HepG2 (cell line): ENCODE results near the gene NNMT. TPM values are rescaled to one million over a fixed set of nuclear protein-coding genes. Genes with fewer than 3 reads are reported as not detected.

Experiments used
- ATAC-seq: fragments of 200-7000 bp; cut with Tn5 transposase; 3 replicates; pipeline ENCODE4 v1.9.1; 2020; ENCODE audit warnings: mild to moderate bottlenecking, moderate library complexity
- BruUV-seq: library from RNA; stranded (reverse); fragments of 400-500 nt; replicated peaks from 2 replicates; lab custom pipeline; 2021; lab: Mats Ljungman, UMichigan
- CTCF ChIA-PET: fragments of 300-600 bp; formaldehyde crosslinking; extraction: SDS; loops from one replicate; lab custom pipeline; 2021; ENCODE audit warnings: low total read pairs, inconsistent platforms, low intra/inter-chr PET ratio; lab: Yijun Ruan, JAX
- POLR2A ChIA-PET: fragments of 350-600 bp; sonication (Branson Sonifier 250); formaldehyde crosslinking; loops from one replicate; lab custom pipeline; 2020; ENCODE audit warnings: antibody characterized with exemption, inconsistent platforms; lab: Yijun Ruan, JAX
- DNase-seq: peaks from one replicate; pipeline ENCODE4 v3.0.0-alpha.2; 2015; ENCODE audit warnings: low spot score
- FAIRE-seq: peaks from 3 replicates; lab custom pipeline; 2011; peaks lifted over from hg19 to GRCh38; lab: Jason Lieb, UNC
- H2AFZ ChIP-seq: one replicate; pipeline ENCODE4 v1.6.1; 2011; ENCODE audit warnings: low read length, inconsistent platforms
- H3K27ac ChIP-seq: fragments of 300-600 bp; 3 replicates; pipeline ENCODE4 v1.8.0; 2011; ENCODE audit warnings: mixed run types, mild to moderate bottlenecking, mixed read lengths, low read length, inconsistent platforms; ENCODE audit not compliant: insufficient read depth; ENCODE audit errors: extremely low read length
- H3K27me3 ChIP-seq, 2 experiments: fragments of 200-600 bp in 1 of 2; 2 replicates in 1 of 2; 3 replicates in 1 of 2; pipeline versions ENCODE4 v1.6.0 to v1.8.0; 2011; ENCODE audit warnings: low read length in 2 of 2, mild to moderate bottlenecking in 2 of 2, moderate library complexity in 2 of 2, inconsistent platforms in 1 of 2; ENCODE audit not compliant: insufficient read depth in 2 of 2, control insufficient read depth in 1 of 2
- H3K36me3 ChIP-seq, 2 experiments: fragments of 200-600 bp in 1 of 2; replicated peaks in 1 of 2; 2 replicates in 1 of 2; 3 replicates in 1 of 2; pipeline versions ENCODE4 v1.5.1 to v1.8.0; 2011; ENCODE audit warnings: low read length in 2 of 2, inconsistent platforms in 1 of 2; ENCODE audit not compliant: insufficient read depth in 2 of 2, control insufficient read depth in 1 of 2
- H3K4me1 ChIP-seq: 2 replicates; pipeline ENCODE4 v1.5.1; 2012; ENCODE audit warnings: low read length, inconsistent platforms; ENCODE audit not compliant: insufficient read depth
- H3K4me2 ChIP-seq: 2 replicates; pipeline ENCODE4 v1.6.0; 2011; ENCODE audit warnings: low read depth, low read length, inconsistent platforms
- H3K4me3 ChIP-seq, 3 experiments: fragments of 200-600 bp in 1 of 3; sonication (generic), shearing (Covaris generic) in 1 of 3; replicated peaks in 1 of 3; 2 replicates each; pipeline ENCODE4 v1.5.1; 2011 to 2016; ENCODE audit warnings: low read length in 3 of 3, inconsistent platforms in 2 of 3, low read depth in 2 of 3, mild to moderate bottlenecking in 2 of 3, control low read depth in 1 of 3, mixed read lengths in 1 of 3; ENCODE audit not compliant: insufficient read depth in 1 of 3
- H3K79me2 ChIP-seq: one replicate; pipeline ENCODE4 v1.6.1; 2011; ENCODE audit warnings: low read length, inconsistent platforms; ENCODE audit not compliant: insufficient read depth
- H3K9ac ChIP-seq: 2 replicates; pipeline ENCODE4 v1.6.0; 2011; ENCODE audit warnings: mild to moderate bottlenecking, low read depth, low read length, inconsistent platforms; ENCODE audit not compliant: insufficient read depth
- H3K9me3 ChIP-seq: 2 replicates; pipeline ENCODE4 v1.5.1; 2012; ENCODE audit warnings: mild to moderate bottlenecking, low read length
- H4K20me1 ChIP-seq: 2 replicates; pipeline ENCODE4 v1.6.0; 2011; ENCODE audit warnings: inconsistent platforms, mild to moderate bottlenecking, low read length, moderate library complexity; ENCODE audit not compliant: insufficient read depth
- KLF12 ChIP-seq: sonication (generic); formaldehyde crosslinking; IDR thresholded peaks from 2 replicates; pipeline ENCODE4 v1.4.0; 2020; ENCODE audit warnings: missing genetic modification reagents, borderline replicate concordance
- MYNN ChIP-seq: sonication (generic); formaldehyde crosslinking; IDR thresholded peaks from 2 replicates; pipeline ENCODE4 v1.4.0; 2020; ENCODE audit warnings: mild to moderate bottlenecking, low read depth, missing genetic modification reagents
- NBN ChIP-seq: fragments of 450-650 bp; conservative IDR thresholded peaks from 2 replicates; pipeline ENCODE4 v1.6.1; 2017
- NCOA1 ChIP-seq: sonication (generic); formaldehyde crosslinking; IDR thresholded peaks from 2 replicates; pipeline ENCODE4 v1.9.0; 2021; ENCODE audit warnings: missing genetic modification reagents
- PPARG ChIP-seq: conservative IDR thresholded peaks from 2 replicates; pipeline ENCODE4 v1.6.1; 2016; ENCODE audit warnings: missing biosample characterization, missing genetic modification reagents
- ZNF317 ChIP-seq: sonication (generic); formaldehyde crosslinking; IDR thresholded peaks from 2 replicates; pipeline ENCODE4 v1.5.0; 2020; ENCODE audit warnings: mild to moderate bottlenecking, missing genetic modification reagents
- ZNF501 ChIP-seq: sonication (generic); formaldehyde crosslinking; IDR thresholded peaks from 2 replicates; pipeline ENCODE4 v1.5.1; 2020; ENCODE audit warnings: mild to moderate bottlenecking, moderate library complexity, missing genetic modification reagents
- ZNF629 ChIP-seq: sonication (generic); formaldehyde crosslinking; conservative IDR thresholded peaks from 2 replicates; pipeline ENCODE4 v1.5.0; 2020; ENCODE audit warnings: missing genetic modification reagents
- ZNF782 ChIP-seq: sonication (generic); formaldehyde crosslinking; IDR thresholded peaks from 2 replicates; pipeline ENCODE4 v1.4.0; 2020; ENCODE audit warnings: missing genetic modification reagents, mild to moderate bottlenecking, borderline replicate concordance
- ZNF788 ChIP-seq: sonication (generic); formaldehyde crosslinking; IDR thresholded peaks from 2 replicates; pipeline ENCODE4 v1.5.0; 2020; ENCODE audit warnings: mild to moderate bottlenecking, missing genetic modification reagents, borderline replicate concordance
- ZNF879 ChIP-seq: sonication (generic); formaldehyde crosslinking; IDR thresholded peaks from 2 replicates; pipeline ENCODE4 v1.8.1; 2023; ENCODE audit warnings: missing genetic modification reagents
- WGBS: methylation state at CpG from one replicate; pipeline ENCODE4 v1.1.6; 2017; ENCODE audit warnings: low lambda C conversion rate; 5-methylcytosine and 5-hydroxymethylcytosine counted together
- in situ Hi-C: cut with HindIII; loops from 2 replicates; pipeline ENCODE4 v1.10.0; 2017; ENCODE audit warnings: low pct_unique_long_range_greater_than_20kb; ENCODE audit not compliant: extremely low pct_ligation_motif_present
- intact Hi-C: fragments of 100-400 bp; cut with micrococcal nuclease; formaldehyde crosslinking; loops from one replicate; pipeline ENCODE4 v1.10.0; 2022; ENCODE audit not compliant: unreplicated experiment
- polyA plus RNA-seq, 8 experiments: library from polyadenylated mRNA; depleted of rRNA in 3 of 8; stranded (reverse) in 7 of 8; unstranded in 1 of 8; fragments of >200 nt; fragmentation: Illumina TruSeq in 4 of 8; extraction: Trizol in 4 of 8; gene quantifications; 2 replicates each; pipeline versions ENCODE4 v1.2.1 to v1.2.3, GENCODE V29; 2011 to 2016; ENCODE audit warnings: low read depth in 4 of 8, missing spikeins in 1 of 8, mixed read lengths in 1 of 8; ENCODE audit not compliant: insufficient read depth in 1 of 8
- total RNA-seq, 5 experiments: library from RNA; depleted of rRNA; stranded (reverse); fragments of >200 nt; fragmentation: Illumina TruSeq; extraction: Trizol; gene quantifications; 2 replicates each; pipeline ENCODE4 v1.2.3, GENCODE V29; 2016; ENCODE audit warnings: low read depth in 1 of 5
- TF ChIP-seq, protein P1 (sequence below): sonication (generic); formaldehyde crosslinking; IDR thresholded peaks from 2 replicates; pipeline ENCODE4 v1.8.1; 2023; ENCODE audit warnings: mild to moderate bottlenecking, moderate library complexity, missing genetic modification reagents
- TF ChIP-seq, protein P2 (sequence below): conservative IDR thresholded peaks from 2 replicates; pipeline ENCODE4 v1.6.1; 2018; ENCODE audit warnings: missing genetic modification reagents

The NNMT gene
- total and polyA plus RNA-seq, 2 of the 13 experiments (the other 11 are each of a cell fraction or from before 2014, with no cell fraction given): 0.13 TPM; not detected in 1

DNA sequence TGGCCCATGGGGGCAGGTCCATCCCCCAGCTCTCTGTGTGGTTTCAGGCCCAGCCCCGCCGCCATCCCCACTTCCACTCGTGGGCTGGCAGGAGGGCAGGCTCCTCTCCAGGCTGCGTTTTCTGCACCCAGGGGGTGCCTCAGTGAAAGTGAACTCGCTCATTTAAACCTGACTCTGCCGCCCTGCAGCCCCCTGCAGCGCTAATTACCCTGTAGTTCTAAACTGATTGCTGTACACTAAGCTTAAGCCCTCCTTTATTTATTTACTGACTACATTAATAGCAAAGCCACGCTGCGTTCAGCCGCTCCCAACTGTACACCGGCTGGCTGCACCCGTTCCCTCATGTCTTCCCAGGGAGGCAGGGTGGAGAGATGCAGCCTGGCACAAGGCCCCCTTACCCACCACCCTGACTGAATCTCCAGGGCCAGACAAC lies 36.6 kb upstream of the NNMT start:
- FAIRE-seq (no peak), DNase-seq (no peak), ATAC-seq (no peak)
- H3K9me3 ChIP-seq: no peaks in the 10 kb centered on the region
- H3K79me2 ChIP-seq: no peaks in the 10 kb centered on the region
- H3K4me3 ChIP-seq: no peak overlapping the region
- no TSS peak for BruUV-seq
- ChIA-PET POLR2A (no interaction called here), CTCF (interaction anchor here (1.9 to 4.1 kb wide), 2 partner anchors 223 to 363 kb away, joined by 9 to 46 read pairs; no protein-coding TSS in a partner anchor)
- H3K4me1 ChIP-seq: peaks cover 16% of the 10 kb centered on the region
- no peaks in the 10 kb centered on the region for H3K36me3 ChIP-seq
- no peak overlapping the region for H2AFZ ChIP-seq
- WGBS: 55% methylated on average over 9 of the region's 12 CpGs
- H3K27me3 ChIP-seq: peaks cover 4 to 27% of the 10 kb centered on the region in 2 experiments; a peak in 3 of 5 replicates
- no peaks in the 10 kb centered on the region for H4K20me1 ChIP-seq
- in situ Hi-C loops (loop anchor here (25.0 kb wide), 1 partner anchor 447 kb away; no protein-coding TSS in a partner anchor), intact Hi-C loops (no loop called here)
- H3K27ac ChIP-seq: no peak overlapping the region
- no peak overlapping the region for H3K4me2 ChIP-seq
- H3K9ac ChIP-seq: no peak overlapping the region
- TF ChIP-seq PPARG (CRISPR knock-in tag) (no peak), ZNF879 (CRISPR knock-in tag) (no peak), NBN (no peak), ZNF788 (CRISPR knock-in tag) (no peak), ZNF629 (CRISPR knock-in tag) (no peak), ZNF501 (CRISPR knock-in tag) (no peak), NCOA1 (no peak), MYNN (CRISPR knock-in tag) (no peak), ZNF782 (CRISPR knock-in tag) (no peak), KLF12 (CRISPR knock-in tag) (no peak), ZNF317 (CRISPR knock-in tag) (no peak)
- TF ChIP-seq, protein P1, sequence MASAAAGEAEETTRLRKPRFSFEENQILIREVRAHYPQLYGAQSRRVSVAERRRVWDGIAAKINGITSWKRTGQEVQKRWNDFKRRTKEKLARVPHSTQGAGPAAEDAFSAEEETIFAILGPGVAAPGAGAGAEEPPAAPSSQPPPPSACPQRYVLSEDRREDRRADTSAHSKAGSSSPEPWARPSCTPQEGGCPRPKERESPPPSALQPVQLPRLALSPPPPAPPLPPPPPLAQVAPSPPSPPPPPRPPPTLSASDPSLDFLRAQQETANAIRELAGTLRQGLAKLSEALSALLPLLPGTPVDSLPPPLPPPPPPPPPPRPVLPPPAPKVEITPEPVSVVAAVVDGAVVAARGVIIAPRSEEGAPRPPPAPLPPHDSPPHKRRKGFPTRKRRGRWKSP (CRISPR knock-in tag): no peak
- TF ChIP-seq, protein P2, sequence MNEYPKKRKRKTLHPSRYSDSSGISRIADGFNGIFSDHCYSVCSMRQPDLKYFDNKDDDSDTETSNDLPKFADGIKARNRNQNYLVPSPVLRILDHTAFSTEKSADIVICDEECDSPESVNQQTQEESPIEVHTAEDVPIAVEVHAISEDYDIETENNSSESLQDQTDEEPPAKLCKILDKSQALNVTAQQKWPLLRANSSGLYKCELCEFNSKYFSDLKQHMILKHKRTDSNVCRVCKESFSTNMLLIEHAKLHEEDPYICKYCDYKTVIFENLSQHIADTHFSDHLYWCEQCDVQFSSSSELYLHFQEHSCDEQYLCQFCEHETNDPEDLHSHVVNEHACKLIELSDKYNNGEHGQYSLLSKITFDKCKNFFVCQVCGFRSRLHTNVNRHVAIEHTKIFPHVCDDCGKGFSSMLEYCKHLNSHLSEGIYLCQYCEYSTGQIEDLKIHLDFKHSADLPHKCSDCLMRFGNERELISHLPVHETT (CRISPR knock-in tag): no peak
